DMS53 treated with DMSO at 0.1 percent for 48 hours (cell line): ENCODE data around the gene ARF6.
"Not testable (repeated sequence)": the region's sequence is repeated elsewhere in the genome, so short reads cannot be mapped to it uniquely, and the experiment has no call there.

Experiments used
- DNase-seq: peaks from one replicate; lab custom pipeline; 2025; ENCODE audit not compliant: unreplicated experiment; lab: John Stamatoyannopoulos, UW

The ARF6 gene

DNA sequence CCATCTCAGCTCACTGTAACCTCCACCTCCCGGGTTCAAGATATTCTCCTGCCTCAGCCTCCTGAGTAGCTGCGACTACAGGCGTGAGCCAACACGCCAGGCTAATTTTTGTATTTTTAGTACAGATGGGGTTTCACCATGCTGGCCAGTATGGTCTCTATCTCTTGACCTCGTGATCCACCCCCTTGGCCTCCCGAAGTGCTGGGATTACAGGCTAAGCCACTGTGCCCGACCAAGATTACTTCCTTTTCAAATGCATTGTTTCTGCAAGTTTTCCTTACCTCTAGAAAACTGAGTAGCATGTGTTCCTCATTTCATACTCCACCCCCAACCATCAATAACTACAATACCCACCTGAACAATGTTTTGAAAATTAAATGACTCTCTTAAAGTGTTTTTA lies 13.1 kb downstream of the ARF6 start:
- DNase-seq, result no peak

DNA sequence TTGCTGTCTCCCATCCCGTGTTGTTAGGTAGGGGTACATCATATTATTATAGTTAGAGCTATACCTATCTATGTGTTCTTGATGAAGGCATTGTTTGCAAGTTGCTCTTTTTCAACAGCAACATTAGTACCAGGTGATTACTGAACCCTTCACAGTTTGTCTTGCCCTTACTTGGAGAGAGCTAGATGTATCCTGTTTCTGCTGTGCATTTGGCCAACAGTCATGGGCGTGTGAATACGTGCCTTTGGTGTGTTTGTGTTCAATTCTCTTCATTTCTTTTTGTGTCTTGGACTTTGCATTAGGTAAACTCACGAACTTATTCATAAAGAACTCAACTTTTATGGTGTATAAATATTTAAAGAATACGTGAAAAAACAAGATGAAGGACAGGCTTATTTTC lies 14.3 kb downstream of the ARF6 start:
- DNase-seq, result no peak

DNA sequence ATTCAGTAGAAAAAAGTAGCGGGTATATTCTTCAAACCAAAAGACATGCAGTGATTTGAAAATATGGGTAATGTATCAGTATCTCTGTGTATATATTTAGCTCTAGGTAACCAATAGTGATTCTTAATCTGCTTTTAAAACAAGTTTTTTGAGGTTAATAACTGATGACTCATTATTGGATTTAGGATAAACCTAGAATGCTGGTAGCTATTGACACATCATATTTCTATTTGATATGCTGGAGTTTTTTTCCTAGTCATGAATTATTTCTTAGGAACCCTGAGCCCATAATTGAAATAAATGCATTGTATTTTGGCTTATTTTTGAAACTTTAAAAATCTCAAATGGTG lies 15.5 kb downstream of the ARF6 start:
- DNase-seq, result no peak

DNA sequence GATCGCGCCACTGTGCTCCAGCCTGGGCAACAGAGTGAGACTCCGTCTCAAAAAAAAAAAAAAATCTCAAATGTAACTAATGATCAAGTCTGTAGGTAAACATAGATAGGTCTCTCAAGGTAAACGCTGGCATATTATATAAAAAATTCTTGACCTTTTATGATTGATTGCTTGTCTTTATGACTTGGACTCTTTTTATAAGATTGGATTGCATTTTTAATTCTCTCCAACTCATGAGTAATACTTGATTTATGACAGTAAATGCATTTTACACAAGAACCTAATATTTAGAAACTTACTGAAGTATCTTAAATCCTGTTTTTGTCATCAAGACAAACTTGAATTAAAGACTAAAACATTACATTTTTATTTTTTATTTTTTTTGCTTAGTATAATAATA lies 16.1 kb downstream of the ARF6 start:
- DNase-seq, result no peak

DNA sequence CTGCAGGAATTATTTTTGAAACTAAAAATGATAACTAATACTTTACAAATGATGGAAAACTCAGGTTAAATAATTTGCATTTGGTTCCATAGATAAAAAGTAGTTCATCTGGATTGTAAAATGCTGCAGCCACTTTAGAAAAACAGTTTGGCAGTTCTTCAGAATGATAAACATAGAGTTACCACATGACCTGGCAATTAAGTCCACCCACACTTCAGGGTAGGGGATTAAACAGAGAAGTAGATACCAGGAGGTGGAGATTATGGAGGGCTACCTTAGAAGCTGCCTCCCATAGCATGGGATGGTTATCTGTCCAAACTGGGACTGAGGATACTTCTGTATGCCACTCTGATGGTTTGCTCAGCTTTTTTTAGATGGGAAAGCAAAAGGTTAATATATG lies 22.2 kb downstream of the ARF6 start:
- no peak for DNase-seq

DNA sequence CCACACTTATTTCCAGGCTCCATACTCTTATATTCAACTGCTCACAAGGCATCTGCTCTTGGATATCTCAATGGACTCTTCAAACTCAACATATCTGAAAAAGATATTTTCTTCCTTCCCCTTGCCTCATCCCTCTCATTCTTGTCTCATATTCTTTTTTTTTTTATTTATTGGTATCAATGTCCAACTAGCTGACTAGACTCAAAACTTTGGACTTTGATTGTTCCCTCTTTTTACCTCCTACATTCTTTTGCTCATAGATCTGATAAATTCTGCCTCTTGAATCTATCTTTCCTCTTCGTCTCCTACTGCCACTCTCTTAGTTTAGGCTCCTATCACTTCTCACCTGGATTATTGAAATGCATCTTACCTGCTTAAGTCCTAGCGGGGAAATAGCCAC lies 25.8 kb downstream of the ARF6 start:
- no peak for DNase-seq

DNA sequence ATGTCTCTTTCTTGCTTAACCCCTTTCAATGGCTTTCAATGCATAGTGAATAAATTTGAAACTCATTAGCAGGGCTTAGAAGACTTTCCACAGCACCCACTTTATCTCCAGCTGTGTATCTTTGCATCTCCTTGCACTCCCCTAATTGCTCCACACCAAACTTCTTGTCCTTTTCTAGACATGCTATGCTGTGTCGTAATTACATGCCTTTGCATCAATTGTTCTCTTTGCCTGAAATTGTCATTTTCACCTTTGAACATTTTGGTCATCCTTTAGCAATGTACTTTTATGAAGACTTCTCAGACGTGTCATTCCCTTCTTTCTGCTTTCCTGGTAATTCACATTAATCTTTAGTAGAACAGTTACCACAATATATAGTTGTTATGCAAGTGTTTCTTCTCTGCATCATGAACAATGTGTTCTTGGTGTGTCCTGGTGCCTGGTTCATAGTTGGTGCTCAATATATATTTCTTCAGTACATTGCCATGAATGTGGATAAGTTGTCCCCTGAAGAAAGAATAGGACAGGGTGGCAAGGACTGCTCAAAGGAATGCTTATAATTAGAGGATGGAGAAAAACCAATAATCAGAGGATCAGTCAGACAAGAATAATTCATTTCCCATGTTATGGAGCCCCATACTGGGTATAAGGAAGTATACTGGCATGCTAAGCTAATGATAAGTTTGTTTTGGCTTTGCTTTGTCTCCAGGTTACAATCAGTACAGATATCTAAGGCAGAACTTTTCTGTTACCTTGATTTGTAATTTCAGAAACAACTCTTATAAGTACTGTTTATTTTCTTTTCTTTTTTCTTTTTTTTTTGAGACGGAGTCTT lies 27.2 kb downstream of the ARF6 start:
- DNase-seq, result no peak

DNA sequence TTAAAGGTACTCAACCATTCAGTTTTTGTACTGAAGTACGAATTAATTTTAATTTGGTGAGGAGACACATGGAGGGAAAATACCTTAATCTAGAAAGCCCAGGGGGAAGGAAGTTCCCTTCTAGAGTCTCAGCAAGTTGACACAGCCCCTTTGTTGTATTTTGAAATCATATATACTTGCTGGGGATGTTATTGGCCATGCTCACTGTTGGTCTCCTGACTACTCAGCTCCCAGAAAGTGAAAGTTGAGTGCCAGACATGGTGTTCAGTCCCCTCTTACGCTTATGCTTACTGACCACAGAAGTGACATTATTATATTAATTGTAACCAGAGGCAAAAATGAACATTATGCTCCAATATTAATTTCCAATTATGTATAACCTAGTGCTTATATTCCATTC lies 28.1 kb downstream of the ARF6 start:
- DNase-seq, result no peak

DNA sequence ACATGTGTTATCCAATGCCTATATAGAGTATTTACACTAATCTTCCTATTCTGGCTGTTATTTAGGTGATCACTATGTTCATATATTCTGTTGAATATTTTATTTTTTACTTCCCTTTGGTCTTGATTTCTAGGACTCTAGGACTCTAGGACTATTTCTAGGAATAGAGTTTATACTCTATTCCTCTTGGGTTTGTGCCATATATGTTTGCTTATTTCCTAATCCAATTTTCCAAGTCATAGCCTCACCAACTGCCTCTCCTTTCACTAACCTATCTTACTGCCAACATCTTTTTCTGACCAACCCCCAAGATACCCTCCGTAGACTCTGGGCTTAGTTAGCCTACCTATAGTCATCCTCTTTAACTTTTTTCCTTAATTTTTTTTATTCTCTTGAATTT lies 28.5 kb downstream of the ARF6 start:
- DNase-seq, result no peak

DNA sequence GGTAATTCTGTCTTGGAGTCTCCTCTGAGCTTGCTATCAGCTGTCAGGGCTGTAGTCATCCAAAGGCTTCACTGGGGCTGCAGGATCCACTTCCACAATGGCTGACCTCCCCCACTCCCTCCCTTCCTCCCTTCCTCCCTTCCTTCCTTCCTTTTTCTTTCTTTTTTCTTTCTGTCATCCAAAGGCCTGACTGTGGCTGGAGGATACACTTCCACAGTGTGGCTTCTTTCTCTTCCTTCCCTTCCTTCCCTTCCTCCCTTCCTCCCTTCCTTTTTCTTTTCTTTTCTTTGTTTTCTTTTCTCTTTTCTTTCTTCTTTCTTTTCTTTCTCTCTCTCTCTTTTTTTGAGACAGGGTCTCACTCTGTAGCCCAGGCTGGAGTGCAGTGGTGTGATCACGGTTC lies 30.6 kb downstream of the ARF6 start:
- no peak for DNase-seq

DNA sequence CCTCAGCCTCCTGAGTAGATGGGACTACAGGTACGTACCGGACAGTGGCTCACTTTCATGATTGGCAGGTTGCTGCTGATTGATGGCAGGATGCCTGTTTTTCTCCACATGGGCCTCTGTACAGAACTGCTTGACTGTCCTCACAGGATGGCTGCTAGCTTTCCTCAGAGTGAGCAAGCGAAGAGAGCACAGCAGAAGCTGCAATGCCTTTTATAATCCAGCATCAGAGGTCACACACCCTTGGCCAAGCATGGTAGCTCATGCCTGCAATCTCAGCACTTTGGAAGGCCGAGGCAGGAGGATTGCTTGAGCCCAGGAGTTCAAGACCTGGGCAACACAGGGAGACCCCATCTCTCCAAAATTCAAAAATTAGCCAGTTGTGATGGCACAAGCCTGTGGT lies 31.0 kb downstream of the ARF6 start:
- DNase-seq, result no peak

DNA sequence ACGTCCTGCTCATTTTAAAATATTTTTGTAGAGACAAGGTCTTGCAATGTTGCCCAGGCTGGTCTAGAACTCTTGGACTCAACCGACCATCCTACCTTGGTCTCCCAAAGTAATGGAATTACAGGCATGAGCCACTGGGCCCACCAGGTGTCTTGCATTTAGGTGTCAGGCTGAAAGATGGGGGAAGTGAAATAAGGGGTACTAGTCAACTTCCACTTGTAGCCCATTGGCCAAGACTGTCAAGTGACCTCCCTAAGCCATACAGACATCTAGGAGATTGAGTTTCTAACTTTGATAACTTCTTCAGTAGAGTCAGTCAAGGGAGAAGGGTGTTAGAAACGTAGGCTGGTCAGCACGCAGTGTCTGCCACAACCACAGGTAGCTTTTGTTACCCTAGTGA lies 32.0 kb downstream of the ARF6 start:
- DNase-seq, result no peak

DNA sequence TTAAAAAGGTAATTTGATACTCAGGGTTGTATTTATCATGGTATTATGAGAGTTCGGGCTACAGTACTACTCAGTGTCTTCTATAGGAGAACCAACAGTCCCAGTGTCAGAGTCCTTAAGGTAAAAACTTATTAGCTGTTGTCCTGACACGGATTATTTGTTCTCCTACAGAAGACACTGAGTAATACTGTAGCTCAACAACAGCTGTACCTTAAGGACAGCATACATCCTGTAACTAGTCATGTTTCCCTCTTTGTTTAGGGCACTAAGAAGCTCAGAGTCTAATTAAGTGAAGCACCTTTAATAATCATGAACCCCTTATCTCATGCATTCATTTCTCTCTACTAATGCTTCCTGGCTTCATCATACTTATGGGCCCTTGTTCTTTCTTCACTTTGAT lies 33.9 kb downstream of the ARF6 start:
- DNase-seq, result no peak

DNA sequence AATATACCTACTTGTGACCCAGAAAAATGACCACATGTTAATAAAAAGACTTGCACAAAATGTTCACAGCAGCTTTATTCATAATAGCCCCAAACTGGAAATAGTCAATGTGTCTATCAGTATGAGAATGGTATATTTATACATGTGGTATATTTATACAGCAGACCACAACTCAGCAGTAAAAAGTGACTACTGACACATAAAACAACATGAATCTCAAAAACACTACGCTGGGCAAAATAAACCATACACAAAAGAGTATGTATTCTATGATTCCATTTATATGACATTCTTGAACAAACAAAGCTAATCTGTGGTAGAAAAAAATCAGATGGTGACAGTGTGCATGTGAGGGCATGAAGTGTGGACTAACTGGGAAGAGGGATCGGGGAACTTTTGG lies 35.1 kb downstream of the ARF6 start:
- no peak for DNase-seq

DNA sequence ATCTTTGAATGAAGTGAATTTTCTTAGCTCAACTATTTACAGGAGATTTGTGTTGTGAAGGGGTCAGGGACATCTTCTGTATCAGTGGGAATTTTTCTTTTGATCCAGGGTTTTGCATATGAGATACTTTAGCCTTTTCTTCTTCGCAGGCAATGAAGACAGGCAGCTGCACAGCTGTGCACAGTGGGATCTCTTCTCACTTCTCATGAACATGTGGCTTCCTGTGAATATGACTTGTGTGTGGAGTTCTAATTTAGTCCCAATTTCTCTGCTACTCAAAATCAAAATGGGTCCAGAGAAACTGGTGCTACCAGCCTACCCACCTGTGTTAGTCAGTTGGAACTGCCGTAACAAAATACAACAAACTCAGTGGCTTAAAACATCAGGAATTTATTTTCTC lies 37.8 kb downstream of the ARF6 start:
- DNase-seq, result no peak

DNA sequence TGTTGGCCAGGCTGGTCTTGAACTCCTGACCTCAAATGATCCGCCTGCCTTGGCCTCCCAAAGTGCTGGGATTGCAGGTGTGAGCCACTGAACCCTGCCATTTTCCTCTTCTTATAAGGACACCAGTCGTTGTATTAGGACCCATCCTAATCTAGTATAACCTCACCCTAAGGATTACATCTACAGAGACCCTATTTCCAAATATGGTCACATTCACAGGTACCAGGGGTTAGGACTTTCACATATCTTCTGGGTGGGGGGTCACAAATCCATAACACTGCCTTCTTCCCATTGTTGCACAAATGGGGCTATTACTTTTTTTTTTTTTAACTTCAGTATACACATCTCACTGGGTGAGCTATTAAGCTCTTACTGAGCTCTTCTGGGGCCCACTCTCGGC lies 38.6 kb downstream of the ARF6 start:
- no peak for DNase-seq

DNA sequence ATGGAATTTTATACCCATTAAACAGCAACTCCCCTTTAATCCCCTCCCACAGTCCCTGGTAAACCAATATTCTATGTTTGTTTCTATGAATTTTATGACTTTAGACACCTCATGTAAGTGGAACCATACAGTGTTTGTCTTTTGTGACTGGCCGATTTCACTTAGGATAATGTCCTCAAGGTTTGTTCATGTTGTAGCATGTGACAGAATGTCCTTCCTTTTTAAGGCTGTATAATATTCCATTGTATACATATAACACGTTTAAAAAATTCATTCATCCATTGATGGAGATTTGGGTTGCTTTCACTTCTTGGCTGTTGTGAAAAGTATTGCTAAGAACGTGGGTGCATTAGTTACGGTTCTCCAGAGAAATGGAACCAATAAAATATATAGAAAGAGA lies 40.2 kb downstream of the ARF6 start:
- DNase-seq, result no peak

DNA sequence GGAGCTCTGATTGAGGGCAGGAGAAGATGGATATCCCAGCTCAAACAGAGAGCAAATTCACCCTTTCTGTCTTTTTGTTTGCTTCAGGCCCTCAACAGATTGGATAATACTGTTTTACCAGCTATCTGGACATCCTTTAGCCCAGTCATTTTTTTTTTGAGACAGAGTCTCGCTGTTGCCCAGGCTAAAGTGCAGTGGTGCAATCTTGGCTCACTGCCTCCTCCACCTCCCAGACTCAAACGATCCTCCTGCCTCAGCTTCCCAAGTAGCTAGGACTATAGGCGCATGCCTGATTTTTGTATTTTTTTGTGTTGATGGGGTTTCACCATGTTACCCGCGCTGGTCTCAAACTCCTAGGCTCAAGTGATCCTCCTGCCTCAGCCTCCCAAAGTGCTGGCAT lies 40.8 kb downstream of the ARF6 start:
- DNase-seq, result no peak

DNA sequence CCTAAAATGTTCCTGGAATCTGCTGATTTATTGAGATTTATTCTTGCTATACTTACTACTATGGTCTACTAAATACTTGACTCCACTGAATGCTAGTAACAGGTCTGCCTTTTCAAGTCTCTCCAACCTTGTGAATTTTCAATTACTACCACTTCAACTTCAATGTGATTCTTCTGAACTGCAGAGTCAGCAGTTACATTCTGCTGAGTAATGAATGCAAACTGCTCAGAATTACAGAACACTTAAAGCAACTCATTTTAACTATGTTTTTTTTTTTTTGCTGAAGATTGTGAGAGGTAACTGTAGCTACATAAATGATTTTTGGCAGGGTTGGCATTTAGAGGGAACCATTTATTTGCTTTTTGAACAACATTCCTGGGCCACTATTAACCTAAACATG lies 41.8 kb downstream of the ARF6 start:
- DNase-seq, result no peak

DNA sequence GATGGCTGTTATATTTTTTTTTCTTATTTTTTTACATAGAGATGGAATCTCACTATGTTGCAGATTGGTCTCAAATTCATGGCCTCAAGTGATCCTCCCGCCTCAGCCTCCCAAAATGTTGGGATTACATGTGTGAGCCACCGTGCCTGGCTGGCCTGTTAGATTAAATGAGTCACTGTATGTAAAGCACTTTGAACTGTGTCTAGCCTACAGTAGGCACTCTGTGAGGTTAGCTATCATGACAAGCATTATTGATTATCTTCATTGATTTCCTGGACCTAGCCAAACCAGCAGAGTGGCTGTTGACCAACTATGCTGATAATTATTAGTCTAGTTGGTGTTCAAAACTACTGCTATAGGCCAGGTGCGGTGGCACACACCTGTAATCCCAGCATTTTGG lies 42.6 kb downstream of the ARF6 start:
- no peak for DNase-seq

DNA sequence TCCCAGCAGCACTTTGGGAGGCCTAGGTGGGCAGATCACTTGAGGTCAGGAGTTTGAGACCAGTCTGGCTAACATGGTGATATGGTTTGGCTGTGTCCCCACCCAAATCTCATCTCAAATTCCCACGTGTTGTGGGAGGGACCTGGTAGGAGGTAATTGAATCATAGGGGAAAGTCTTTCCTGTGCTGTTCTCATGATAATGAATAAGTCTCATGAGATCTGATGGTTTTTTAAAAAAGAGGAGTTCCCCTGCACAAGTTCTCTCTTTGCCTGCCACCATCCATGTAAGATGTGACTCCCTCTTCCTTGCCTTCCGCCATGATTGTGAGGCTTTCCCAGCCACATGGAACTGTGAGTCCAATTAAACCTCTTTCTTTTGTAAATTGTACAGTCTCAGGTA lies 43.4 kb downstream of the ARF6 start:
- not testable (repeated sequence) for DNase-seq

DNA sequence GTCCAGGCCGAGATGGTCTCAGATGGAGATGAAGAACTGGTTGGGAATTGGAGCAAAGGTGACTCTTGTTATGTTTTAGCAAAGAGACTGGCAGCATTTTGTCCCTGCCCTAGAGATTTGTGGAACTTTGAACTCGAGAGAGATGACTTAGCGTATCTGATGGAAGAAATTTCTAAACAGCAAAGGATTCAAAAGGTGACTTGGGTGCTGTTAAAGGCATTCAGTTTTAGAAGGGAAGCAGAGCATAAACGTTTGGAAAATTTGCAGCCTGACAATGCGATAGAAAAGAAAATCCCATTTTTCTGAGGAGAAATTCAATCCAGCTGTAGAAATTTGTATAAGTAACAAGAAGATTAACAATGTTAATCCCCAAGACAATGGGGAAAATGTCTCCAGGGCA lies 44.0 kb downstream of the ARF6 start:
- DNase-seq, result not testable (repeated sequence)

DNA sequence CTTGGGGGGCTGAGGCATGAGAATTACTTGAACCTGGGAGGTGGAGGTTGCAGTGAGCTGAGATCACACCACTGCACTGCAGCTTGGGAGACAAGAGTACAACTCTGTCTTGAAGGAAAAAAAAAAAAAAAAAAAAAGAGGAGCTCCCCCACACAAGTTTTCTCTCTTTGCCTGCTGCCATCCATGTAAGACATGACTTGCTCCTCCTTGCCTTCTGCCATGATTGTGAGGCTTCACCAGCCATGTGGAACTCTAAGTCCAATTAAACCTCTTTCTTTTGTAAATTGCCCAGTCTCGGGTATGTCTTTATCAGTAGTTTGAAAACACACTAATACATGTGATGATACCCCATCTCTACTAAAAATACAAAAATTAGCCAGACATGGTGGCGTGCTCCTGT lies 46.3 kb downstream of the ARF6 start:
- DNase-seq, result not testable (repeated sequence)
